Fibroblast of the aortic adventitia (primary cell): ENCODE measurements around the gene ZNHIT3. TPM values are rescaled to one million over a fixed set of nuclear protein-coding genes. Genes with fewer than 3 reads are reported as not detected.

Experiments used
- DNase-seq: peaks from one replicate; pipeline ENCODE4 v3.0.0-alpha.2; 2010; ENCODE audit warnings: low read depth
- H3K4me3 ChIP-seq: 2 replicates; pipeline ENCODE4 v1.5.1; 2011; ENCODE audit warnings: low read depth, mild to moderate bottlenecking, control low read depth, low read length, moderate library complexity
- small RNA-seq: library from RNA; depleted of rRNA; stranded (forward); fragments of <200 nt; gene quantifications from one replicate; pipeline ENCODE3, GENCODE V24; 2012
- total RNA-seq: library from RNA; depleted of rRNA; stranded (reverse); fragments of >200 nt; gene quantifications from 2 replicates; pipeline ENCODE4 v1.2.3, GENCODE V29; 2012; ENCODE audit warnings: low replicate concordance
- TF ChIP-seq, protein P1 (sequence below): IDR thresholded peaks from 2 replicates; pipeline ENCODE4 v1.5.1; 2011; ENCODE audit warnings: mild to moderate bottlenecking, low read length, control low read depth, inconsistent platforms; ENCODE audit not compliant: insufficient read depth

The ZNHIT3 gene
- total RNA-seq, 1 donor = 26.9 TPM

GRCh38 chr17:36535669-36536081 is 49.2 kb downstream of the ZNHIT3 start:
- no peak for DNase-seq
- TF ChIP-seq, protein P1, sequence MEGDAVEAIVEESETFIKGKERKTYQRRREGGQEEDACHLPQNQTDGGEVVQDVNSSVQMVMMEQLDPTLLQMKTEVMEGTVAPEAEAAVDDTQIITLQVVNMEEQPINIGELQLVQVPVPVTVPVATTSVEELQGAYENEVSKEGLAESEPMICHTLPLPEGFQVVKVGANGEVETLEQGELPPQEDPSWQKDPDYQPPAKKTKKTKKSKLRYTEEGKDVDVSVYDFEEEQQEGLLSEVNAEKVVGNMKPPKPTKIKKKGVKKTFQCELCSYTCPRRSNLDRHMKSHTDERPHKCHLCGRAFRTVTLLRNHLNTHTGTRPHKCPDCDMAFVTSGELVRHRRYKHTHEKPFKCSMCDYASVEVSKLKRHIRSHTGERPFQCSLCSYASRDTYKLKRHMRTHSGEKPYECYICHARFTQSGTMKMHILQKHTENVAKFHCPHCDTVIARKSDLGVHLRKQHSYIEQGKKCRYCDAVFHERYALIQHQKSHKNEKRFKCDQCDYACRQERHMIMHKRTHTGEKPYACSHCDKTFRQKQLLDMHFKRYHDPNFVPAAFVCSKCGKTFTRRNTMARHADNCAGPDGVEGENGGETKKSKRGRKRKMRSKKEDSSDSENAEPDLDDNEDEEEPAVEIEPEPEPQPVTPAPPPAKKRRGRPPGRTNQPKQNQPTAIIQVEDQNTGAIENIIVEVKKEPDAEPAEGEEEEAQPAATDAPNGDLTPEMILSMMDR = peak; percentile 3
- H3K4me3 ChIP-seq = peak overlapping the region; percentile 97

- DNase-seq = no peak
- TF ChIP-seq, protein P1 = no peak
- no peak overlapping the region for H3K4me3 ChIP-seq
Measured at GRCh38 chr17:36540696-36541095, 54.2 kb downstream of the ZNHIT3 start.

DNA sequence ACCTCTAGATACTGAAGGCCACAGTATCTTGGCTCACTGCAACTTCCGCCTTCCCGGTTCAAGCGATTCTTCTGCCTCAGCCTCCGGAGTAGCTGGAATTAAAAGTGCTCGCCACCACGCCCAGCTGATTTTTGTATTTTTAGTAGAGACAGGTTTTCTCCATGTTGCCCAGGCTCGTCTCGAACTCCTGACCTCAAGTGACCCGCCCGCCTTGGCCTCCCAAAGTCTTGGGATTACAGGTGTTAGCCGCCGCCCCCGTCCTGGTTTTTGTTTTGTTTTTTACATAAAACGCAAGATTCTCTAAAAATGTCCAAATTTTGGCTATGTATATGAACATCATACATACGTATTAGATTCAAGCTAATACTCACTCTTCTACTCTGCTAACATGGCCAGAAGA is 56.3 kb downstream of the ZNHIT3 start:
- no peak for DNase-seq
- TF ChIP-seq, protein P1 = no peak
- no peak overlapping the region for H3K4me3 ChIP-seq

DNA sequence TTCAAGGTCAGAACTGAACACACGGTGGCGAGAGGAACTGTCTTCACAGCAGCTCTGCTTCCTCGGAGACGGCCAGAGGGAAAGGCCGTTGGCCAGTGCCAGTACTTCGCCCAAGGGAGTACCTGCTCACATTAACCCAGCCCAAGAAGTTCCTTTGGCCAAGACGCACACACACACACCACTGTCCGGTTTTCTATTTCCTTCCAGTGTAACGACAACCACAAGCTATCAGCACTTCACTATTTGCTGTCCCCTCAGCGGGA is 57.5 kb downstream of the ZNHIT3 start:
- TF ChIP-seq, protein P1 = peak; percentile 20
- DNase-seq = peak; percentile 60
- H3K4me3 ChIP-seq = peak overlapping the region; percentile 91

DNA sequence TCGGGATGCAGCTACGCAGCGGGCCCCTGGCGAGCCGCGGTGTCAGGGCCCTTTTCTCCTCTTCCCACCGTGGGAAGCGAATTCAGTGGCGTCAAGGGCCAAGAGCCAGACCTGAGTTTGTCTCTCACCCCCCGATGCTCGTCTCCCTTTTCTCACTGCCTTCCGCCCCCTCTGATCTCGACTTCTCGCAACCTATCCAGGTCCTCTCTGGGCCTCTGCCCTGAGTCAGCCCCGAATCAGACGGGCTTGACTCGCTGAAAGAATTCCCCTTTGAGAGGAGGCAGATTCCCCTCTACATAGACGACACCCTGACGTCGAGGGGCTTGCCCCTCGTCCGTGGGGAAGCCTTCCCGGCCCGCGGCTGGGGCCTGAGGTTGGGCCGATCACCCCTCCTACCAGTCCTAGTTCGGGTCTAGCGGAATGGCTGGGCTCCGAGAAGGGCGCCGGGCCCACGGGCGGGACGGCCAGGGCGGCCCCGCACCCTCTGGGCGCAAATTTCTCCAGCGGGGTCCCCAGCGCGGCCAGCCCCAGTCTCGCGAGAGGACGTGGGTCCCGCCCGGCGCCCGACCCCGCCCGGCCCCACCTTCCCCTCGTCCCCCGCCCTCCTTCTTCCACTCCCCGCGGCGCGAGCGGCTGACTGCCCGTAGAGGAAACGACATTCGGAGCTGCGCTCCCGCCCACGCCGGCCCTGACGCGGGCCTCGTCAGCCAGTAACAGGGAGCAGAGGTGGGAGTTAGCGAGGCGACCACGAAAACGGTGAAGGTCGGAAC is 58.0 kb downstream of the ZNHIT3 start, which contains the start of gene GGNBP2:
GGNBP2 (plus strand) TSS at position 613 of the 770 bp plus-strand sequence. CDS start 806 bp downstream, outside the sequence.
- TF ChIP-seq, protein P1 = no peak
- DNase-seq = peak; percentile 91
- peak within 1 kb of the TSS; percentile 98 for H3K4me3 ChIP-seq

DNA sequence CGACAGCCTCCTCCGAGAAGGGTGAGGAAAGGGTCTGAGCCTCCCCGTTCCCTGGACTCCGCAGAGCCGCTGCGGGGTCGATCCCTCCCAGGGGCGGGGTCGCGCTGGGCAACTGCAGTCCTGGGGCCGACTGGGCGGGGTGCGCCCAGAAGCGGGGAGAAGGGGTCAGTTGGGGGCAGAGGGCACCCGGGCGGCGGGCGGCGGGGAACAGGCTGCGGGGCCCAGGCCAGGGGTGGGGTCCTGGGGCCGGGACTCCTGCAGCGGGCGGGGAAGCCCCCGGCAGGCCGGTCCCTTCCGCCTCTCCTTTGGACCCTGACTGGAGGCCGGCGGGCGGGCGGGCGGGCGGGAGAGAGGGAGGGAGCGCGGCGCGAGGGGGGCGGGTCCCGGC is 58.6 kb downstream of the ZNHIT3 start:
- peak overlapping the region; percentile 91 for H3K4me3 ChIP-seq
- DNase-seq = no peak
- TF ChIP-seq, protein P1 = no peak

Small RNA genes within 50 kb of the gene (small RNA-seq; reads per million reads assigned to genes)
- gene RNA5SP439 = not detected

Other genes starting within 250 kb of the ZNHIT3 start
- gene TBC1D3I, start 222.1 kb upstream of the ZNHIT3 start, total RNA-seq = 0.09 TPM in 1 of 2 replicates, not detected in the other
- not detected in 2 replicates for gene TBC1D3G, start 162.8 kb upstream of the ZNHIT3 start, total RNA-seq
- not detected in 2 replicates for gene TBC1D3H, start 98.2 kb upstream of the ZNHIT3 start, total RNA-seq
- 43.3 and 66.2 TPM in 2 replicates for gene MYO19, start 48.2 kb downstream of the ZNHIT3 start, total RNA-seq
- gene PIGW, start 48.3 kb downstream of the ZNHIT3 start, total RNA-seq = 6.4 and 12.7 TPM in 2 replicates
- gene GGNBP2, start 58.2 kb downstream of the ZNHIT3 start, total RNA-seq = 68.1 and 75.8 TPM in 2 replicates
- 1.1 and 4.1 TPM in 2 replicates for gene DHRS11, start 105.2 kb downstream of the ZNHIT3 start, total RNA-seq
- 2.3 and 4.3 TPM in 2 replicates for gene MRM1, start 114.9 kb downstream of the ZNHIT3 start, total RNA-seq